Right lung (tissue), 5 donors: ENCODE measurements around the gene HEXA. TPM values are rescaled to one million over a fixed set of nuclear protein-coding genes. Genes with fewer than 3 reads are reported as not detected.
"Not testable (repeated sequence)": the region's sequence is repeated elsewhere in the genome, so short reads cannot be mapped to it uniquely, and the experiment has no call there.

Experiments
- DNase-seq, 2 donors: peaks; one replicate each; pipeline ENCODE4 v3.0.0-alpha.2; 2013
- polyA plus RNA-seq, 5 donors: library from polyadenylated mRNA; unstranded; fragments of 120-200 nt; gene quantifications; one replicate each; pipeline versions ENCODE4 v1.2.1 to v1.2.3, GENCODE V29; 2013; ENCODE audit warnings: inconsistent platforms in 1 of 5, low replicate concordance in 1 of 5; ENCODE audit not compliant: insufficient read length in 5 of 5, insufficient read depth in 1 of 5

The HEXA gene
- polyA plus RNA-seq, 5 donors: 67.9 to 105 (median 82.1) TPM

DNA sequence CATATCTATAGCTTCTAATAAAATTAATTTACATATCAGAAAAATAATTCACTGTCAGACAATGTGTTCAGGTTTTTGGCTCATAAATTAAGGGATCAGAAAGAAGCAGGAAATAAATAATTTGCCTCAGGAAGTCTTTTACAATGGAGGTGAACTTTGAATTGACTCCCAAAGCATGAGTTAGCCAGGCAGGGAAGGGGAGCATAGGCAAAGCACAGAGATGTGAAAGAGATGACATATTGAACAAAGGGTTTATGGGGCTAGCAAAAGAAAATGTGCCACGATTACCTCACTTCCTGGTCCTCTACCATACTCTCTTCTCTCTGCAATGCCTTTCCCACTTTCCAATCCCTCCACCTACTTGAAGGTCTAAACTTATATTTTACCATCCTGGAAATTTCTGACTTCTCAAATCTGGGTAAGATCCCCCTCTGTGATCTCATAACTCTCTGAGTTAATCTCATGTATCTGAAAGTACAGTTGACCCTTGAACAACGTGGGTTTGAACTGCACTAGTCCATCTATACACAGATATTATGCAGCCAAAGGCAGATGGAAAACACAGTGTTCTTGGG lies 4.1 kb upstream of the HEXA start:
- no peak for DNase-seq

DNA sequence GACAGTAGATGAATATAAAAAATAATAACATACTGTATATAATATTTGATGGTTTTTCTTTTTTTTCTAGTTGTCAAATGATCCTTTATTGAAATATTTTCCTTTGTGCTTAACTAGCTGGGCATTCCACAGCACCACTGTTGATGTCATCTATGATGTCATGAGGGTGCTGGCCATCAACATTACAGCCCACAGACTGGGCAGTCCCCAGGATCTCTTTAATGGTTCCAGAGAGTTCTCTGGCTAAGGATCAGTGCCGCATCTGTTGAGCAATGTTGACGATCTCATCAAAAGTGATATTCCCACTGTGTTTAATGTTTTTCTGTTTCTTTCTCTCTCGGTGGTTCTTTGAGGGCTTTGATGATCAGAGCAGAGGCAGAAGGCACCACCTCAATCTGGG lies 3.3 kb upstream of the HEXA start:
- DNase-seq: not testable (repeated sequence)

DNA sequence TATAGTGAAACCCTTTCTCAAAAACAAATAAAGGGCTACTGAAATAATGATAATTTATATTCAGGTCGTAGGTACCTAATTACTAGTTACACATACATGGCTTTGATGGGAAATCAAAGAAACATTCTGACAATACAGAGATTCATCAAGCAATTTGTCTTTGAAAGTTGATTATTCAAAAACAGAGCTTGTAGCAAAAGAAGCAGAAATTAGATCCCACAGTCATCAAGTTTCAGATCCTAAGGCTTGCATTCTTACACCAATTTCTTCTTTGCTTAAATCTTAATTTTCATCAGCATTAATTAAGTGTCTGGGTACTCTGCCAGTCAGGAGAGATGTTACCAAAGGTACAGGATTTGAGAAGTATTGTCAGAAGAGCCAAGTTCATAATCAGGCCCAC lies 1.5 kb upstream of the HEXA start:
- no peak for DNase-seq

DNA sequence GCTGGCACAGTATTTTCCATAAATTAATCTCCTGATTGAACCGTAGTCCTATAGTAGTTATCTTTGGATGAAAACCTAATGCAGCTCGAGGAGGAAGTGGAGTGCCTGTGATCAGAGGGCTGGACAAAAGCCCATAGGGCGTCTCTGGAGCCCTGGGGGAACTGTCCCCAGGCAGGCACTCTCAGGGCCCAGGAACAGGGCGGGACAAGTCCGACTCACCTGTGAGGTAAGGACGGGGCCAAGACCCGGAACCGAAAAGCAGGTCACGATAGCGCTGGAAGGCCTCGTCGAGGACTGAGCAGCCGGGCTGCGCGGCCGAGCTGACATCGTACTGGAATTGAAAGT lies 341 bp downstream of the HEXA start:
- DNase-seq: no peak

DNA sequence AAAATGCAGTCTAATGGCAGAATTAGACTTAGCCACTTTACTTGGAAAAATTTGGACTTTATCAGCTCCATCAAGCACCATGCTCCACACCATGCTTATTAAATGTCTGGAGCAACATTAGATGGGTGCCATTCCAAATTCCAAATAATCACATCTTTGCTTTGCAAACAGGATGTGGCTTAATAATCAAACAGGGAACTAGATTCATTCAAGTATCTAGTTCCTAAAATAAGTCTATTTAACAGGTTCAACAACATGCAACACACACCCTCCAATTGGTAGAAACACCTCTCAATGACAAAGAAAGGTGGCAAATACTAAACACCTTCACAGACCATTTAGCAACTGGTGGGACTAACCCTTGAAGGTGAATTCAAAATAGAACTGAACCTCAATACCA lies 3.5 kb downstream of the HEXA start:
- DNase-seq: no peak

DNA sequence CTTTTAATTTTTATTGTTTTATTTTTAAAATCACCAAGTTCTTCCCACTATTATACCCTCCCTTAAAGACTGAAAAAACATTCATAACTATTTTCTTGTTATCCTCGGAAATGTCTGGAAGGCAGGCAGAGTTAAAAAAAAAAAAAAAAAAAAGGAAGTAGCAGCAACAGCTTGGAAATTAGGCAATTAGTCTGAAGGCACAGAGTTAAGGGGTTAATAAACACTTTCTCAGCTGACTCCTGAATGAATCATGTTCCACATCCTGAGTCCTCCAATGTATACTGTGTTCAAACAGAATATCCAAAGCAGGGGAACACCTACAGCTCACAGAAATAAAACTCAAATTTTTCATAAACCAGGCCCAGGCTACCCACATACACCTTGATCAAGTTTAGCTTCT lies 5.8 kb downstream of the HEXA start:
- DNase-seq: no peak

DNA sequence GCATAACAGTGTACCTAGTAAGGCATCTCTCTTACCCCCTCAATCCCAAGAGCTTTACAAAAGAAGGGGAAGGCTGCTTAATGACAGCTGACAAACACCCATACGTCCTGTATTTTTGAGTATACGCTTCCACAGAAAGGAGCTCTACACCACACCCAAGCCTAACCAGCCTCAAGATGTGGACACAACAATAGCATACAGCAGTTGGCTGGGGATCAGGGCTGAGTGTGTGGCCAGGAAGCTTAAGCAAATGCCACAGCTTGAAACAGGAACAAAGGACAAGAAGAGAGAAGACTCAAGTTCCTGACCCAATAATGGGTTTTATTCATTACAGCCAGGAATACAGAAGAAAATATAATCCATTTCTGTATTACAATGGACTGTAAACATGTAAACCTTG lies 6.9 kb downstream of the HEXA start:
- no peak for DNase-seq

DNA sequence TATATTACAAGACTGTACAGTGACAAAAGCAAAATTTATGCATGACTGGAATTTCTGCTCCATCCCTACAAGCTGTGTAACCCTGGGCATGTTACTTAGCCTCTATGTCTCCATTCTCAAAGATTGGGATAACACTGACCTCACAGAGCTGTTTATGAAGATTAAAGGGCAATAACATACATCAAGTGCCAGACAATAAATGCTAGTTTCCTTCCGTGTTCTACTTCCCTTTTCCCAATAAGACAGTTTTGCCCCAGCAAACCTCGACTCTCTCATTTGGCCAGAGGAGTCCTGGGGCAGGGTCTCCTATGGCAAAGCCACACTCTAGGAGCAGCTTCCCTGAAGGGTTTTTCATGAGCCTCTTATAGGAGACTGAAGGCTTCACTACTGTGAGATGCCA lies 7.5 kb downstream of the HEXA start:
- DNase-seq: no peak

DNA sequence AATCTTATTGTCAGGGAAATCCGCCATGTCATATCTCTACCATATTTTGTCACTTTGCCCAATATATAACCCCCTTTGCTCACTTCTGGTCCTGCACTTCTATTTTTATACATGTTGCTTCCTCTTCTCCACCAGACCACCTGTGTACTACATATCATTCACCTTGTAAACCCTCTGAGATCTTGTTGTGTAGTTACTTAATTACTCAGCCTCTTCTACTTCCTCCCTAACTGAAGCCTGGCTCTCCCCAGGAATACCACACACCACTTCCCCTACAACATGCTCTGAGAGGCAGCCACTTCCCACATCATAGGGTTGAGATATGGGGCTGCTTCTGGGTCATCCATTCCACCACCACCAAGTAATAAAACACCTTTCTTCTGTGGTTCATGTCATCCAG lies 10.0 kb downstream of the HEXA start:
- DNase-seq: no peak

DNA sequence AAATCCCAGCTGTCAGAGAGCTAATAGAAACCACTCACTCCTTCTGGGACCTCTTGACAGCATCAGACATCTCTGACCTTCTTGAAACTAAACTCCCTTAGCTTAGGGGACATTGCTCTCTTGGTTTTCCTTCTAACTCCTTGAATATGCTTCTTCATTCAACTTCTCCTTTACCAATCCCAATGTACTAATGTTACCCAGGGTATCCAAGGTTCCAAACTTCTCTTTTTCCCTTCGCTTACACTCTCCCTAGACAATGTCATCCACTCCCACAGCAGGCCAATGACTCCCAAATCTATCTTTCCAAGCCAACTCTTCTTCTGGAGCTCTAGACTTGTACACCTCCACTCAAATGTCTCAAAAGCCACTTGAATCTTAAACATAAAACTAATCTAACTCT lies 14.6 kb downstream of the HEXA start:
- DNase-seq: no peak

DNA sequence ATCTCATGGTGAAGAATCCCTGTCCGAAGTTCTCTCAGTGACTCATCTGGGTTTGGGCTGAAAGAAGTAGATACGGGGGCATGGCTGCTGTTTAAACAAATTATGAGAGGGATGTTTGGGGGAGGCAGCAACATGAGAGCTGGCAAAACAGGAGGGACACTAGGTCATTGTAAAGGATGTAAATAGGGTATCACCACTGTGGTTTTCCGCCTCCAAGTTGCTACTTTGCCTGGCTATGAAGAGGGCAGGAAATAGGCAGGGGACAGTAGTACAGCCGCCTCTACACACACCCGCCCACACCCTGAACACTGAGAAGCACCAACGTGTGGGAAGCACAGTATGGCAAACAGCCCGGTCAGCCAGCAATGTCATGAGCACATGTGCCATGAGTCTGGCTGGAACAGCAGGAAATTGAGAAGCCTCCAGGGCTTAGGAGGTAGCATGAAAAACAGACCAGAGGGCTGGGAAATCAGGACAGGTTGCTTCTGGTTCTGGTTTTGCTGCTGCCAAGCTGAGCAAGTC lies 17.1 kb downstream of the HEXA start:
- no peak for DNase-seq

DNA sequence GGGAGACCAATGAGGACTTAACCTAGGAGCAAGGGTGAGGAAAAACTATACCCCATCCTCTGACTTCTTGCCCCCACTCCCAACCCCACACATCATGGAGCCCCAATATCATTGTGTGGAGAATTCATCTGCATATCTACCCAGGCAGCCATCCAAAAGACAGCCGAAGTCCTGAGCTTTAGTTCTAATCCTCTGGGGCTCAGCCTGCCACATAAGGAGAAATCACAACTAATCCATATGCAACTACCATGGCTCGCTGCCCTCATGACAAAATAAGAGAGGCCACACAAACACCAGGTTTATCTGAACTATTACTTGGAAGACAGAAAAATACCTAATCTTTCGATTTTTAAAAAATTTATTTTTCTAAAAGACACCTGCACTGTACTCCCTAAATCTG lies 17.7 kb downstream of the HEXA start:
- no peak for DNase-seq

DNA sequence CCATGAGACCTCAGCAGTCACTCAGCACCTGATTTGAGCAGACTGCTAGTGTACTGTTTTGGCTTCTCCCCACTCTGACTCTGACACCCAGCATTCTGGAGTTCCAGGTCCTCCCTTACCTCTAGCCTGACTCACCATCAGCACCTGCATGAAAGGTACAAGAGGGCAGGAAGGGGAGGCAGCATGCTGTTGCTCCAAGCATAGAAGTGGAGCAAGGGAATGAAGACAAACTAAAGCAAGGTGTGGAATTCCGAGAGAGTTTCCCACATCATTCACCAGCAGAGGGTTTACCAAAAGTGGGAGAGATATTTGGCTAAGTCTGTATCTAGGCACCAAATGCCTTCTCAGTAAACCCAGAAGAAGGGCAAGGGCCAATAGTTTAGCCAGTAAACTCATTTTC lies 21.3 kb downstream of the HEXA start:
- no peak for DNase-seq

DNA sequence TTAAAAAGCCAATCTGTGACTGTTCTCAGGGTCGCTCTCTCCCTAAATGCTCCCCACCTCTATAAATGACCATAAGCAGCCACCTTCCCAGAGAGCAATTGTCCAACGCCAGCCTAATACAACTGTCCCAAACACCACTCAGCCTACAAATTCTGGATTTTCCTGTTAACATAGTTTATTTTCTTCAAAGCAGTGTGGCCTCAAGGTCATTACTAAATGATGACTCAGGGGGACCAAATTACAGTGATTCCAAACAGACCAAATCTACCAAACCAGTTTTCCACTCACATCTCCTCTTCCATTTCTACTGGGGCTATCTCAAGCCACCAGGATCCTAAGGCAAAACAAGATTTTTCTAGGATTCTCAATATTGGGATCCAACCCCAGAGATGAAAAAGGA lies 22.5 kb downstream of the HEXA start:
- DNase-seq: no peak

DNA sequence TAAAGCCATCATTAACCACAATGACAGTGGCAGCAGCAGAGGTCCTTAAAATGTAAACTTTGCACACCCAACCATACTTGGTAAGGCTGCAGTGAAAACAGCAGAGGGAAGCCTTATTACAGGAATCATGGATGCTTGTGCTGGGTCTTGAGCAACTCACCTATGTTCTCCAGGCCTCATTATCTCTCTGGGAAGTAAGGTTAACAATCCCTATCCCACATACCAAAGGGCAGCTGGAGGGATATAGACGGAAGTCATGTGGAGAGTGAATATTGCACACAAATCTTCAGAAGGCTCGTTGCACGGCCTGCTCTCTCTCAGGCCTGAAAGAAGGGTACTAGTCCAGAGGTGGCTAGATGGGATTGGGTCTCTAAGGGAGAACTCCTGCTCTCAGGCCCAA lies 30.0 kb downstream of the HEXA start:
- no peak for DNase-seq

DNA sequence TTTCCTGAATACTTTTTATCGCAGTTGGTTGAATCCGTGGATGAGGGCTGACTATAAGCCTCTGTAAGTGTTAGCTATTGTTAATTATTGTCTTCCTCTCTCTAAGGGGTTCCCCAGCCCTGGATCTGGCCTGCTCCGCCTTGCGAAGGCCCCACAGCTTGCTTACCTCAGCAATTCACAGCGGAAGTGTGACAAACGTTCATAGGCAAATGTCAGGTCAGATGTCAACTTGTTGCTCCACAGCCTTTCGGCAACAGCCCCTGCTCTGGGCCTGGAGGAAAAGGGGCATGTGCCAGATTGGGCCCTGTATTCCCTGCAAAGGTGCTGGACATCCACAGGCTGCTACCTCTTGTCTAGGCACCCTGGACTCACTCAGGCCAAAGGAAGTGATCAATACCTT lies 30.5 kb downstream of the HEXA start:
- no peak for DNase-seq

DNA sequence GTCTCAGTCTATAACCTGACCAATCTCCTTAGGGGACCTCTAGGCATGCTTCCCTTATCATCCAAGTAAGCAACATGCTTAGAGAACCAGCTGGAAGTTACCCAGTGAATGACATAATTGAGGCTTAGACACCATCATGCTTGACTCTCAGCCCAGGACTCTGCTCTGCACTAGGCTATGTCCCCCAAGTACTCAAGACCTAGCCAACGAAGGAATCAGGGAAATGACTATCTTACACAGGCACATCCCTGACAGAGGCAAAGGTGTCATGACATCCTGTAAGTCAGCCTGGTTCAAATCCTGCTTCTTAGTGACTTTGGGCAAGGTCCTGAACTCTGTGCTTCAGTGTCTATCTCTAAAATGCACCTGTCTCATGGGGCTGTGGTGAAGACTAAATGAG lies 31.2 kb downstream of the HEXA start:
- DNase-seq: no peak

DNA sequence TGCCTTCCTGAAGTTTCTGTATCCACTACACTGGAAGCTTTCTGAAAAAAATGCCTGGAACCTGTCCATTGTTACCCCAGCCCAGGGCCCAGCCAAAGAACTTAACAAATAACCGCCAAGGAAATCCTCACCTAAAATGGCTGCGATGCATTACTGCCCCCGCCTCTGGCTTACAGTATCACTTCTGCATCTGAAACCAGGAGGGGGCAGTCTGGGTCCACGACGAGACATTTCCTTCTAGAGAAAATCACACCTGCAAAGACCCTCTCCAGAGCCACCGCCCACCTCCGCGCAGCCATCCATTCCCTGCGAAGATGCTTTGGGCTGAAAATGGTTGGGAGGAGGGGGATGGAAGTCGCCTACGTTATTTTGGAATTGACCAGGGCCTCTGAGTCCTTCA lies 33.4 kb downstream of the HEXA start:
- no peak for DNase-seq

DNA sequence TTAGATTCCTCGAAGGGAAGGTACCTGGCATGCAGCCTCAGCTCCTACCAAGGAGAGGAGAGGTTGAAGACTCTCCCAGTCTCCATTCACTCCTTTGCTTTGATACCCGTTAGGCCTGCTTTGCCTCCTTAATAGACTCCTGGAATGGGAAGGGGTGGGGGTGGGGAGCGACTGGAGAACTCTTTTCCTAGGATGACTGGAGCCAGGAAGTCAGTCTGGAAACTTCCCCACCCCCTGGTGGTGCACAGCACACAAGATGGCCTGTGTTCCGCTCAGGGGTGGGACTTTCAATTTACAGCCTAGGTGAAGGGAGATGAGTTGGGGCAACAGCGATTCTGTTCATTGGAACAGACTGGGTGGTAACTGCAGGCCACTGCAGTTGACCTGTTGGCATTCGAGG lies 34.5 kb downstream of the HEXA start:
- DNase-seq: no peak

DNA sequence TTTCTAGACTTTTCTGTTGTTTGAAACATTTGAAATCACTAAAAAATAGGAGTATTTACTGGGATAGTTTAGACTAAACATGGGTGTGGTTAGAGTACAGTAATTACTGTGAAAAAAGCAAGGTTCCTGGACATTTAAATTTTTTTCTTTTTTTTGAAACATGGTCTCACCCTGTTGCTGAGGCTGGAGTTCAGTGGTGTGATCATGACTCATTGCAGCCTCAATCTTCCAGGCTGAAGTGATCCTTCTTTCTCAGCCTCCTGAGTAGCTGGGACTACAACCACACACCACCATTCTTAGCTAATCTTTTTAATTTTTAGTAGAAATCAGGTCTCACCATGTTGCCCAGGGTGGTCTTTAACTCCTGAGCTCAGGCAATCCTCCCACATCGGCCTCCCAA lies 35.4 kb downstream of the HEXA start:
- no peak for DNase-seq

DNA sequence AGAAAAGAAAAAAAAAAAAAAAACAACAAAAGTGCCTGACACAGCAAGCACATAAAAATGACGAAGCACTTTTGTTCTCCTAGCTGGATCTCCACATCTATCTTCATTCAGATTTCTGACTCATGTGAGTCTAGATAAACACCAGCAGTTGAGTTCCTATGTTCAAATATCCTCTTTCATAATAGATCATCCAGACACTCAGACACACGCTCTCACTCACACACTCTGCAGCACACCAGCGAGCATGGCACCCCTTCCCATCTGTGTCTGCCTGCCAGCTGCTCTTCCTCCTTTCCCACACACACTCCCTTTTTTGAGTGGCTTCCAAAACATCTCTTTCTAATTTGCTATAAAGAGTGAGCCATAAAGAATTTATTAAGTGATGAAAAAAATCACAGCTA lies 36.0 kb downstream of the HEXA start:
- DNase-seq: peak; percentile 83 to 87

DNA sequence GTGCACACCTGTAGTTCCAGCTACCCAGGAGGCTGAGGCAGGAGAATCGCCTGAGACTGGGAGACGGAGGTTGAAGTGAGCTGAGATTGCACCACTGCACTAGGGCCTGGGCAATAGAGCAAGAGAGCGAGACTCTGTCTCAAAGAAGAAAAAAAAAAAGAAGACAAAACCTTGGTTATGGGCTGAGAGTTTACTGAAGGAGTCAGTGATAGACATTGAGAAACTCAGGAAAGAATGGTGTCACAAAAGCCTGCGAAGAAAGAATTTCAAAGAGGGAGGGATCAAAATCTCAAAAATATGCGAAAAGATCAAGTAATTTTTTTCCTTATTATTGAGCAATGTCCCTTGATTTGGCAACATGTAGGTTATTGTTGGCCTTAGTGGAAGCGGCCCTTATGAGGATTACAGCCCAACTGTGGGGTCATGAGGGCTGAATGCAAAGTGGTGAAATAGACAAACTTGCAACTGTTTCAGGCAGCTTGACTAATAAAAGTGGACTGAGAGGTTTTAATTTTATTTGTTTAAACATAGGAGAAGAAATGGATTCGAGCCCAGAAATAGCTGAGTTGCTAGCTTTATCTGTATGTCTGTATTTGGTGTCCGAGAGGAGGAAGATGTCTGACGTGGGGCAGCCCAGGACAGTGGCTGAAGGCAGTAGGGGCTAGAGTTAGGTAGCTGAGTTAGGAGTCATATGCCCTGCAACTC lies 37.0 kb downstream of the HEXA start:
- DNase-seq: peak; percentile 81 to 87

DNA sequence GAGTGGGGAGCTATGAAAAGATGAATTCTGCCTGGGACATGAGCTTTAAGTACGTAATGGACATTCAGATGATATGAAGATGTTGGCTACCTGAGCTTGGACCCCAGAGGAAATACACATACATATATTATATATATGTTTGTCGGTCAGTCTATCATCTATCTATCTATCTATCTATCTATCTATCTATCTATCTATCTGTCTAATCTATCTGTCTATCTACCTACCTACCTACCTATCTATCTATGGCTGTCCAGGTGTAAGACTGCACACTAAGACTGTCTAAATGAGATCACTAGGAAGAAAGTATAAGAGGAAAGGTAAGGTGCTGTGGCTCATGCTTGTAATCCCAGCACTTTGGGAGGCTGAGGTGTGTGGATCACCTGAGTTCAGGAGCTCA lies 37.7 kb downstream of the HEXA start:
- DNase-seq: no peak

DNA sequence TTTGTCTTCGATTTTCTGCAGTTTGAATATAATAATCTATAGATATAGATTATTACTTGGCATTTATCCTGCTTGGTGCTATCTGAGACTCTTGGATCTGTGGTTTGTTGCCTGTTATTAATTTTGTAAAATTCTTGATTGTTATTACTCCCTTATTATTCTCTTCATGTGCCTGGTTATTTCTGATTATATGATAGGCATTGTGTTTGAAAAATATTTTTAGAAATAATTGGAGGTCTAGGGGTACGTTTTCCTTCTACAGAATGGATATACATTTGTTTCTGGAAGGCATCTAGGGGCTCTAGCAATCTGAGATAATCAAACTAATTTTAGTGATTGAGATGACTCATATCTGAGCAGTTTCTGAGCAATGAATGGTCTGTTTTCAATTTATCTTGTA lies 41.0 kb downstream of the HEXA start:
- no peak for DNase-seq
